Tibial artery (tissue), 4 donors: ENCODE results near the gene ISG15.

Source experiments
- DNase-seq, 2 donors: peaks; one replicate each; pipeline ENCODE4 v3.0.0-alpha.2; 2019
- H3K27ac ChIP-seq, 2 donors: fragments of 200-600 bp; sonication (generic) in 1 of 2; 1 replicate in 1 of 2; 2 replicates in 1 of 2; pipeline ENCODE4 v1.5.1; 2018 to 2019; ENCODE audit warnings: mild to moderate bottlenecking in 1 of 2
- H3K27me3 ChIP-seq, 2 donors: fragments of 200-600 bp; sonication (generic) in 1 of 2; one replicate each; pipeline versions ENCODE4 v1.5.1 to v1.6.0; 2016 to 2019
- H3K36me3 ChIP-seq, 3 donors: fragments of 200-600 bp; sonication (generic) in 2 of 3; one replicate each; pipeline ENCODE4 v1.5.1; 2016 to 2019; ENCODE audit warnings: mild to moderate bottlenecking in 2 of 3
- H3K4me1 ChIP-seq, 4 donors: fragments of 200-600 bp; sonication (generic) in 2 of 4; 1 replicate in 3 of 4; 2 replicates in 1 of 4; pipeline ENCODE4 v1.5.1; 2016 to 2019
- H3K4me3 ChIP-seq, 2 donors: fragments of 200-600 bp; sonication (generic) in 1 of 2; 1 replicate in 1 of 2; 2 replicates in 1 of 2; pipeline ENCODE4 v1.5.1; 2018 to 2019; ENCODE audit warnings: mild to moderate bottlenecking in 2 of 2
- H3K9me3 ChIP-seq, 3 donors: fragments of 200-600 bp; sonication (generic) in 1 of 3; one replicate each; pipeline ENCODE4 v1.5.1; 2016 to 2019
- intact Hi-C: fragments of 100-400 bp; cut with DNase I; formaldehyde crosslinking; loops from one replicate; pipeline ENCODE4 v1.15.0; 2023; ENCODE audit warnings: low total_unique reads
- TF ChIP-seq, protein P1 (sequence below), 2 experiments: fragments of 200-600 bp in 1 of 2; fragments of 450-650 bp in 1 of 2; IDR thresholded peaks; one replicate each; pipeline ENCODE4 v1.5.1; 2017 to 2019; ENCODE audit warnings: antibody characterized with exemption in 2 of 2, mild to moderate bottlenecking in 1 of 2, moderate library complexity in 1 of 2

Gene ISG15

DNA sequence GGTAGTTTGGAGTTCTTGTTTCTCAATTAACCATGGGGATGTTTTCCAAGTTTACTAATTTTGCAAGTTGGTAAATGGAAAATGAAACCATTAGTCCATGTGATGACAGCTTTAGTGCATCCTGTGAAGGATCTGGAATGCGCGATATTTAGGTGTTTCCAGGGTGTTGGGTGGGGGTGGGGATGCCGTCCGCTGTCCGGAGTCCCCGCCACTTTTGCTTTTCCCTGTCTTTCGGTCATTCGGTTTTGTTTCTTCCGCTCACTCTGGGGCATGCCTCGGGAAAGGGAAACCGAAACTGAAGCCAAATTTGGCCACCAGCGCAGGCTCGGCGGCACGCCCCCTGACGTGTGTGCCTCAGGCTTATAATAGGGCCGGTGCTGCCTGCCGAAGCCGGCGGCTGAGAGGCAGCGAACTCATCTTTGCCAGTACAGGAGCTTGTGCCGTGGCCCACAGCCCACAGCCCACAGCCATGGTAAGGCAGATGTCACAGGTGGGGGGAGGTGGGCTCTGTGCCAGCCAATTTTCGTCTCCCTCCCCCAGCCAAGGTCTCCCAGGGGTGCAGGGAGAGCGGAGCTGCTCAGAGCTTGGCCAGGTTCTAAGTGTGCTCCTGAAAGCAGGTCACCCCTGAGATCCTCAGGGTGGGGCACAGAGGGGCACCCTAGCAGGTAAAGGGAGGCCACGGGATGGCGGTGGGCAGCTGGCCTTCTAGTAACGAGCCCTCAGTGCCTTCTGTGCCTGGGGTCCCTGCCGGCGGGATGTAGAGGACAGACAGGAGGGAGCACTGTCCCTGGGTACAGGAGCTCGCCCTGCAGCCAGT lies at the start of gene ISG15:
Gene ISG15 (plus strand): TSS at position 393 of the 817 bp plus-strand sequence. CDS start 77 bp downstream, at position 470.
- peak within 1 kb of the TSS; percentile 57 to 65 for H3K4me3 ChIP-seq
- H3K27ac ChIP-seq, result peak within 1 kb of the TSS; percentile 72 to 85
- peak; percentile 92 to 95 for DNase-seq
- H3K27me3 ChIP-seq, result no peaks in the 10 kb centered on the region
- no peaks in the 10 kb centered on the region for H3K36me3 ChIP-seq
- intact Hi-C loops, result no loop called here
- H3K4me1 ChIP-seq, result peaks cover 0 to 21% (median 15%) of the 10 kb centered on the region in 4 donors
- no peaks in the 10 kb centered on the region for H3K9me3 ChIP-seq
- TF ChIP-seq, protein P1, sequence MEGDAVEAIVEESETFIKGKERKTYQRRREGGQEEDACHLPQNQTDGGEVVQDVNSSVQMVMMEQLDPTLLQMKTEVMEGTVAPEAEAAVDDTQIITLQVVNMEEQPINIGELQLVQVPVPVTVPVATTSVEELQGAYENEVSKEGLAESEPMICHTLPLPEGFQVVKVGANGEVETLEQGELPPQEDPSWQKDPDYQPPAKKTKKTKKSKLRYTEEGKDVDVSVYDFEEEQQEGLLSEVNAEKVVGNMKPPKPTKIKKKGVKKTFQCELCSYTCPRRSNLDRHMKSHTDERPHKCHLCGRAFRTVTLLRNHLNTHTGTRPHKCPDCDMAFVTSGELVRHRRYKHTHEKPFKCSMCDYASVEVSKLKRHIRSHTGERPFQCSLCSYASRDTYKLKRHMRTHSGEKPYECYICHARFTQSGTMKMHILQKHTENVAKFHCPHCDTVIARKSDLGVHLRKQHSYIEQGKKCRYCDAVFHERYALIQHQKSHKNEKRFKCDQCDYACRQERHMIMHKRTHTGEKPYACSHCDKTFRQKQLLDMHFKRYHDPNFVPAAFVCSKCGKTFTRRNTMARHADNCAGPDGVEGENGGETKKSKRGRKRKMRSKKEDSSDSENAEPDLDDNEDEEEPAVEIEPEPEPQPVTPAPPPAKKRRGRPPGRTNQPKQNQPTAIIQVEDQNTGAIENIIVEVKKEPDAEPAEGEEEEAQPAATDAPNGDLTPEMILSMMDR (IDR thresholded peaks at IDR 0.05), result no peak

DNA sequence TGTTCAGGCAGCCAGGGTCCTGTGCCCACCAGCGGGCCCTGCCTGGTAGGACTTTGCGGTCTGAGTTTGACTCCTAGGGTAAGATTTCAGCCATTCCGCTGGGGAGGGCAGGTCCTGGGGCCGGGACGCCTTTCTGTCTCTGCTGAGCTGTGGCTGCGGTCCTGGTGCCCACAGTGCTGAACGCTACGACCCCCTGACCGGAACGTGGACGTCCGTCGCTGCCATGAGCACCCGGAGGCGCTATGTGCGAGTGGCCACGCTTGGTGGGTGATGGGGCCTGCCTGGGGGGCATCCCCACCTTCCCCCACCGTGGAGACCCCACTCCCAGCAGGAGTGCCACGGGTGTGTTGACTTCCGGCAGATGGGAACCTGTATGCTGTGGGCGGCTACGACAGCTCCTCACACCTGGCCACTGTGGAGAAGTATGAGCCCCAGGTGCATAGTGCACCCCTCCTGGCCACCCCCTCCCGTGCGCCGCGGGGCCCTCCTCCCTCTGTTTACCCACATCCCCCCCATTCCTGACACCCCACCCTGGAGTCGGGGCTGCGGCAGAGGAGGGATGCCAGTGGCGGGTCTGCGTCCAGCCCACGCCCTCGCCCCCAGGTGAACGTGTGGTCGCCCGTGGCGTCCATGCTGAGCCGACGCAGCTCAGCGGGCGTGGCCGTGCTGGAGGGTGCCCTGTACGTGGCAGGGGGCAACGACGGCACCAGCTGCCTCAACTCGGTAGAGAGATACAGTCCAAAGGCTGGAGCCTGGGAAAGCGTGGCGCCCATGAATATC lies 49.4 kb upstream of the ISG15 start:
- Histone ChIP-seq H3K27ac (no peak overlapping the region), H3K4me3 (no peak overlapping the region), H3K4me1 (peaks cover 0 to 50% (median 31%) of the 10 kb centered on the region in 4 donors), H3K36me3 (peaks cover 0 to 22% (median 5%) of the 10 kb centered on the region in 3 donors), H3K9me3 (no peaks in the 10 kb centered on the region), H3K27me3 (peaks cover 0 to 16% of the 10 kb centered on the region in 2 donors)
- no peak for DNase-seq
- intact Hi-C loops, result loop anchor here (5.0 kb wide), 1 partner anchor 57 kb away; no protein-coding TSS in a partner anchor
- TF ChIP-seq, protein P1 (IDR thresholded peaks at IDR 0.05), result no peak

DNA sequence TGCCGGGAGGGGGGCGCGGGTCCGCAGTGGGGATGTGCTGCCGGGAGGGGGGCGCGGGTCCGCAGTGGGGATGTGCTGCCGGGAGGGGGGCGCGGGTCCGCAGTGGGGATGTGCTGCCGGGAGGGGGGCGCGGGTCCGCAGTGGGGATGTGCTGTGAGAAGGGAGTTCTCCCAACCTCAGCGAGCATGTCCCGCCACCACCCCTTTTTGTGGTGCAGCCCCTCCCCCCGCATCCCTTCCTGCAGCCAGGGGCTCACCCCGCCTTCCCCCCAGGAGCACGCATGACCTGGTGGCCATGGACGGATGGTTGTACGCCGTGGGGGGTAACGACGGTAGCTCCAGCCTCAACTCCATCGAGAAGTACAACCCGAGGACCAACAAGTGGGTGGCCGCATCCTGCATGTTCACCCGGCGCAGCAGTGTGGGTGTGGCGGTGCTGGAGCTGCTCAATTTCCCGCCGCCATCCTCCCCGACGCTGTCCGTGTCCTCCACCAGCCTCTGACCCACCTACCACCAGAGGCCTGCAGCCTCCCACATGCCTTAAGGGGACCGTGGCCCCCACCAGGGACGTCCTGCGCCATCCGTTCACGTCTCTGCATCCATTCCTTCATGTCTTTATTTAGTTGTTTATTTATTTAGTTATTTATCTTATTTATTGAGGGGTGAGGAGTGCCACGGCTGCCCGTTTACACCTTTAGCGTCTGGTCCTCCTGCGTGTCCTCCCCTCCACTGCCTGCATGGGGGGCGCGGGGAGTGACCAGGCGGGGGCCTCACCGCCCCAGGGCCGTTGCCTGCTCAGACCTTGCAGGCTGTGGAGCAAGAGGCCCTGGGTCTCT lies 48.4 kb upstream of the ISG15 start:
- no peak overlapping the region for H3K4me3 ChIP-seq
- peaks cover 0 to 22% (median 5%) of the 10 kb centered on the region in 3 donors for H3K36me3 ChIP-seq
- H3K27ac ChIP-seq, result no peak overlapping the region
- peaks cover 0 to 22% of the 10 kb centered on the region in 2 donors for H3K27me3 ChIP-seq
- intact Hi-C loops, result loop anchor here (5.0 kb wide), 1 partner anchor 58 kb away; no protein-coding TSS in a partner anchor
- no peak for DNase-seq
- TF ChIP-seq, protein P1 (IDR thresholded peaks at IDR 0.05), result no peak
- peaks cover 0 to 44% (median 25%) of the 10 kb centered on the region in 4 donors for H3K4me1 ChIP-seq
- no peaks in the 10 kb centered on the region for H3K9me3 ChIP-seq

DNA sequence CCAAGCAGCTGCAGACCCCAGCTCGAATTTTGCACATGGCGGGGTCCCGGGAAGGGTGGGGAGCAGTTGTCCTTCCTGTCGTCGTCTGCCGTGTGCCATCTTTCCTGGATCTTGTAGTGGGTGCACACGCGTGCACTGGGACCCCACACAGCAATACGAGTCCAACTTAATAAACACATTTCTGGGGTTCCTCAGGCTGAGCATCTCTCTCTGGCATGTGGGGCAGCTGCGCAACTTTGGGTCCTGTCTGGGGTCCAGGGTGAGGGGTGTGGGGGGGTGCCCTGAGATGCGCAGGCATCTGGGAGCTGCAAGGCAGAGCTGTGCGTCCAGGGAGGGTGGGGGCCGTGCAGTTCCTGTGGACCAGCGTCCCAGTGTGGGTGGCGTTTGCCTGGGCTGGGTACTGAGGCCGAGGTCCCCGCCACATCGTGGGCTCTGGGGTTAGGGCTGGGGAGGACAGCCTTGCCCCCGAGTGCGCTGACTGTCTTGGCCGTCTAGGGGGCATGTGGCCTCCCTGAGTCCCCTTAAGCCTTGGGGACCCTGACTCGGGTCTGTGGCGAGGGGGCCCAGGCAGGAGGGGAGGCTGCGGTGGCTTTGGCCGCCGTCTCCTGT lies 47.7 kb upstream of the ISG15 start:
- peak overlapping the region in 1 of 2 donors; percentile 78 for H3K4me3 ChIP-seq

More for the DNA sequence above, 47.7 kb upstream of the ISG15 start:
- Histone ChIP-seq H3K36me3 (peaks cover 0 to 22% (median 5%) of the 10 kb centered on the region in 3 donors), H3K27ac (no peak overlapping the region), H3K9me3 (no peaks in the 10 kb centered on the region), H3K27me3 (peaks cover 0 to 29% of the 10 kb centered on the region in 2 donors), H3K4me1 (peaks cover 0 to 39% (median 20%) of the 10 kb centered on the region in 4 donors)
- intact Hi-C loops, result no loop called here
- no peak for DNase-seq
- TF ChIP-seq, protein P1 (IDR thresholded peaks at IDR 0.05), result no peak
